OCI-LY1 (cell line): ENCODE data around the gene GNAS-AS1.

ENCODE experiments used
- H2AFZ ChIP-seq: fragments of 200-600 bp; sonication (generic), shearing (Covaris generic); 2 replicates; pipeline ENCODE4 v1.6.0; 2014; ENCODE audit warnings: antibody characterized with exemption, mild to moderate bottlenecking, low read length
- H3F3A ChIP-seq: fragments of 200-600 bp; sonication (generic), shearing (Covaris generic); 2 replicates; pipeline ENCODE4 v1.6.0; 2014; ENCODE audit warnings: mild to moderate bottlenecking, antibody characterized with exemption, low read length, moderate library complexity; ENCODE audit not compliant: insufficient read depth
- H3K27ac ChIP-seq: fragments of 200-600 bp; sonication (generic); 2 replicates; pipeline ENCODE4 v1.5.1; 2014; ENCODE audit warnings: low read length, mixed run types, mild to moderate bottlenecking, low read depth; ENCODE audit not compliant: poor library complexity, severe bottlenecking
- H3K27me3 ChIP-seq: fragments of 200-600 bp; sonication (generic); 2 replicates; pipeline ENCODE4 v1.6.0; 2014; ENCODE audit warnings: antibody characterized with exemption, mild to moderate bottlenecking, low read length, moderate library complexity; ENCODE audit not compliant: insufficient read depth
- H3K36me3 ChIP-seq: fragments of 200-600 bp; sonication (generic); 2 replicates; pipeline ENCODE4 v1.6.1; 2014; ENCODE audit warnings: mild to moderate bottlenecking, antibody characterized with exemption, low read length, moderate library complexity, mixed read lengths; ENCODE audit not compliant: insufficient read depth
- H3K4me1 ChIP-seq: fragments of 200-600 bp; sonication (generic); 2 replicates; pipeline ENCODE4 v1.5.1; 2014; ENCODE audit warnings: mild to moderate bottlenecking, low read length, moderate library complexity; ENCODE audit not compliant: insufficient read depth, severe bottlenecking
- H3K4me2 ChIP-seq: fragments of 200-600 bp; sonication (generic), shearing (Covaris generic); 2 replicates; pipeline ENCODE4 v1.6.1; 2014; ENCODE audit warnings: low read length
- H3K4me3 ChIP-seq: fragments of 200-600 bp; sonication (generic); 2 replicates; pipeline ENCODE4 v1.5.1; 2014; ENCODE audit warnings: low read length, low read depth, mild to moderate bottlenecking, mixed read lengths; ENCODE audit not compliant: poor library complexity, severe bottlenecking
- H3K79me2 ChIP-seq: fragments of 200-600 bp; shearing (Covaris generic); 2 replicates; pipeline ENCODE4 v1.6.1; 2016; ENCODE audit warnings: mixed run types, low read length, mixed read lengths; ENCODE audit not compliant: insufficient read depth
- H3K9ac ChIP-seq: fragments of 200-600 bp; sonication (generic), shearing (Covaris generic); 2 replicates; pipeline ENCODE4 v1.6.1; 2014; ENCODE audit warnings: mild to moderate bottlenecking, low read length, mixed read lengths
- H3K9me2 ChIP-seq: fragments of 200-600 bp; sonication (generic), shearing (Covaris generic); 2 replicates; pipeline ENCODE4 v1.6.1; 2014; ENCODE audit warnings: low read depth, mild to moderate bottlenecking, low read length, mixed read lengths
- H3K9me3 ChIP-seq: fragments of 200-600 bp; shearing (Covaris generic); 2 replicates; pipeline ENCODE4 v1.6.1; 2014; ENCODE audit warnings: low read length, mixed read lengths
- H4K20me1 ChIP-seq: fragments of 200-600 bp; sonication (generic), shearing (Covaris generic); 2 replicates; pipeline ENCODE4 v1.6.0; 2016; ENCODE audit warnings: mild to moderate bottlenecking, low read length; ENCODE audit not compliant: insufficient read depth
- EZH2 ChIP-seq: fragments of 200-600 bp; sonication (generic), shearing (Covaris generic); IDR thresholded peaks from 2 replicates; pipeline ENCODE4 v1.8.0; 2017; ENCODE audit warnings: borderline replicate concordance, mixed run types, mild to moderate bottlenecking, antibody characterized with exemption, low read length, moderate library complexity, mixed read lengths
- TF ChIP-seq, protein P1 (sequence below): fragments of 200-600 bp; sonication (generic), shearing (Covaris generic); IDR thresholded peaks from 2 replicates; pipeline ENCODE4 v1.5.1; 2017; ENCODE audit warnings: mild to moderate bottlenecking, antibody characterized with exemption, low read length, moderate library complexity, mixed read lengths

GNAS-AS1 gene

DNA sequence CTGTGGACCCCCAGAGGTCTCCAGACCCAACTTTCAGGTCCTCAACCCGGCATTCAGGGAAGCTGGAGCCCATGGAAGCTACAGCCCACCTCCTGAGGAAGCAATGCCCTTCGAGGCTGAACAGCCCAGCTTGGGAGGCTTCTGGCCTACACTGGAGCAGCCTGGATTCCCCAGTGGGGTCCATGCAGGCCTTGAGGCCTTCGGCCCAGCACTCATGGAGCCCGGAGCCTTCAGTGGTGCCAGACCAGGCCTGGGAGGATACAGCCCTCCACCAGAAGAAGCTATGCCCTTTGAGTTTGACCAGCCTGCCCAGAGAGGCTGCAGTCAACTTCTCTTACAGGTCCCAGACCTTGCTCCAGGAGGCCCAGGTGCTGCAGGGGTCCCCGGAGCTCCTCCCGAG is 2.8 kb upstream of the GNAS-AS1 start:
- Histone ChIP-seq H4K20me1 (no peaks in the 10 kb centered on the region), H2AFZ (no peak overlapping the region), H3K9ac (no peak overlapping the region), H3K9me2 (no peaks in the 10 kb centered on the region), H3K36me3 (no peaks in the 10 kb centered on the region), H3K9me3 (no peaks in the 10 kb centered on the region), H3K27me3 (peaks cover 4% of the 10 kb centered on the region; the same call in 1 of the 2 replicates), H3K79me2 (no peaks in the 10 kb centered on the region), H3K4me2 (no peak overlapping the region), H3K27ac (no peak overlapping the region), H3F3A (no peaks in the 10 kb centered on the region), H3K4me1 (peaks cover 25% of the 10 kb centered on the region), H3K4me3 (no peak overlapping the region)
- TF ChIP-seq, protein P1, sequence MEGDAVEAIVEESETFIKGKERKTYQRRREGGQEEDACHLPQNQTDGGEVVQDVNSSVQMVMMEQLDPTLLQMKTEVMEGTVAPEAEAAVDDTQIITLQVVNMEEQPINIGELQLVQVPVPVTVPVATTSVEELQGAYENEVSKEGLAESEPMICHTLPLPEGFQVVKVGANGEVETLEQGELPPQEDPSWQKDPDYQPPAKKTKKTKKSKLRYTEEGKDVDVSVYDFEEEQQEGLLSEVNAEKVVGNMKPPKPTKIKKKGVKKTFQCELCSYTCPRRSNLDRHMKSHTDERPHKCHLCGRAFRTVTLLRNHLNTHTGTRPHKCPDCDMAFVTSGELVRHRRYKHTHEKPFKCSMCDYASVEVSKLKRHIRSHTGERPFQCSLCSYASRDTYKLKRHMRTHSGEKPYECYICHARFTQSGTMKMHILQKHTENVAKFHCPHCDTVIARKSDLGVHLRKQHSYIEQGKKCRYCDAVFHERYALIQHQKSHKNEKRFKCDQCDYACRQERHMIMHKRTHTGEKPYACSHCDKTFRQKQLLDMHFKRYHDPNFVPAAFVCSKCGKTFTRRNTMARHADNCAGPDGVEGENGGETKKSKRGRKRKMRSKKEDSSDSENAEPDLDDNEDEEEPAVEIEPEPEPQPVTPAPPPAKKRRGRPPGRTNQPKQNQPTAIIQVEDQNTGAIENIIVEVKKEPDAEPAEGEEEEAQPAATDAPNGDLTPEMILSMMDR, result no peak
- TF ChIP-seq EZH2, result no peak

DNA sequence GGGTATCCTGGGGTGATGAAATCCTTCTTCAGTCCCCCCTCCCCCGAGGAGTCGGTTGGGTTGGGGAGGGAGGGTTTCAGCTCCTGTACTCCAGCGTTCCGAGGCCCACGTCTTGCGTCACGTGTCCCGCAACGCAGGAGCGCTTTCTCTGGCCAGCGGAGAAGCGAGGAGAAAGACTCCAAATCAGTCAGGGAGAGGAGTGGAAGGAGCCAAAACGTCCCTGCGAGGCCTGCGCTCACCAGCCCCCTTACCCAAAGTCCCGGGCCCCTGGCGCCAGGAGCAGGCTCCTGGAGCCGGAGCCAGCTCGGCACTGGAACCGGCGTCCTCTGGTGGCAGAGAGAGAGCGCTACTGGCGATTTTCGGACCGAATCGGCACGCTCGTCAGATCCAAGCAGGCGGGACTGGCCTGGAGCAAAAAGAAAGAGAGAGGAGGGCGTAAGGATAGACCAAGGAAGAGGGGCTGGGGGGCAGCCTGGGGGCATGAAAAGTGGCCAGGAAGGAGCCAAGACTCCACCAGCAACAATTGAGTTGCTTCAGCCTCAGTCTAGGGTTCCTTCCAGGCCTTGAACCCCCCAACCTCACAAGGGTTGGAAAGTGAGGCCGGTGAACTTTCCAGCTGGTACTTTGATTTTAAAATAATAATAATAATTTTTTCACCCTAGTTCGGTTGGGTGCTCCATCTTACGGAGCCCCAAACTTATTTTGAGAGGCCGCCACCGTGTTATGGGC is 2.0 kb upstream of the GNAS-AS1 start, which contains the start of gene GNAS:
Gene GNAS (plus strand): TSS at position 174 of the 729 bp plus-strand sequence.
- Histone ChIP-seq H3K36me3 (no peaks in the 10 kb centered on the region), H3K9ac (peak within 1 kb of the TSS; percentile 39; the same call in 1 of the 2 replicates), H3K4me3 (peak within 1 kb of the TSS; percentile 76), H3K4me1 (peaks cover 25% of the 10 kb centered on the region), H3K79me2 (no peaks in the 10 kb centered on the region), H3K9me3 (no peaks in the 10 kb centered on the region), H3K27me3 (peaks cover 4% of the 10 kb centered on the region; the same call in 1 of the 2 replicates), H3K9me2 (no peaks in the 10 kb centered on the region), H2AFZ (no peak within 1 kb of the TSS), H3K27ac (no peak within 1 kb of the TSS), H4K20me1 (no peaks in the 10 kb centered on the region), H3F3A (no peaks in the 10 kb centered on the region), H3K4me2 (peak within 1 kb of the TSS; percentile 67)
- no peak for TF ChIP-seq EZH2
- TF ChIP-seq, protein P1, result peak; percentile 68

DNA sequence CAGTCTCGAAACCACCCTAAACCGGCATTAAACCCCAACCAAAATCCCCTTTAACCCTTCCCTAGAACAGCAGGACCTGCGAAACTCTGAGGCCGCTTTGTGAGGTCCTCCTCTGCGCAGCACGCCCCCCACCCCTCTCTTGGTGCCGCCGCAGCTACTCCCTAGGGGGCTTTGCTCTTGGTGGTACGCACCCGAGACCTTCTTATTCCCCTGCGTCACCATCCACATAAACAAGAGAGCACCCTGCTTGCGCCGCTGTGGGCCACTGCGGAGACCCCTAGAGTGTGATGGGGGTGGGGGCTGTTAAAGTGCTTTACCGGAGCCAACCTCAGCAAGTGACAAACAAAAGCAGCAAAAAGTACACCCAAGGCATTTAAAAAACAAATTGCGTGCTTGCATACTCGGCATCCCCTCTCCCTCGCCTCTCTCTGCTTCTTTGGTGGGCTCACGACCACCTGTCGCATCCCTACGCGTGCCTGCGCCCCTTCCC is 1.3 kb upstream of the GNAS-AS1 start:
- TF ChIP-seq EZH2, result no peak
- TF ChIP-seq, protein P1, result no peak
- peak overlapping the region; percentile 76 for H3K4me3 ChIP-seq
- H3K9me3 ChIP-seq, result no peaks in the 10 kb centered on the region
- H3K27ac ChIP-seq, result no peak overlapping the region
- H3K27me3 ChIP-seq, result no peaks in the 10 kb centered on the region
- no peaks in the 10 kb centered on the region for H3F3A ChIP-seq
- H3K4me2 ChIP-seq, result peak overlapping the region; percentile 67
- no peak overlapping the region for H2AFZ ChIP-seq
- no peaks in the 10 kb centered on the region for H4K20me1 ChIP-seq
- no peaks in the 10 kb centered on the region for H3K36me3 ChIP-seq
- peak overlapping the region; percentile 39; the same call in 1 of the 2 replicates for H3K9ac ChIP-seq
- H3K79me2 ChIP-seq, result no peaks in the 10 kb centered on the region
- no peaks in the 10 kb centered on the region for H3K9me2 ChIP-seq
- H3K4me1 ChIP-seq, result peaks cover 25% of the 10 kb centered on the region
